Lower lobe of right lung (tissue), 2 donors: ENCODE results near the gene DAZAP1. TPM values are rescaled to one million over a fixed set of nuclear protein-coding genes. Genes with fewer than 3 reads are reported as not detected.

Experiments
- ATAC-seq, 2 donors: fragments of 200-7000 bp; cut with Tn5 transposase; one replicate each; pipeline ENCODE4 v1.9.1; 2020 to 2022; ENCODE audit warnings: mild to moderate bottlenecking in 2 of 2, moderate library complexity in 2 of 2
- DNase-seq: peaks from one replicate; pipeline ENCODE4 v3.0.0-alpha.2; 2020
- H3K27ac ChIP-seq: fragments of 200-600 bp; one replicate; pipeline ENCODE4 v1.8.0; 2022
- H3K27me3 ChIP-seq: fragments of 200-600 bp; one replicate; pipeline ENCODE4 v1.8.0; 2022; ENCODE audit warnings: low read depth
- H3K36me3 ChIP-seq: fragments of 200-600 bp; one replicate; pipeline ENCODE4 v1.8.0; 2022; ENCODE audit warnings: mild to moderate bottlenecking
- H3K4me1 ChIP-seq: fragments of 200-600 bp; one replicate; pipeline ENCODE4 v1.8.0; 2022
- H3K4me3 ChIP-seq: fragments of 200-600 bp; one replicate; pipeline ENCODE4 v1.8.0; 2022; ENCODE audit warnings: mild to moderate bottlenecking
- H3K9me3 ChIP-seq: fragments of 200-600 bp; one replicate; pipeline ENCODE4 v1.8.0; 2022
- CTCF ChIP-seq: fragments of 200-600 bp; IDR thresholded peaks from one replicate; pipeline ENCODE4 v1.8.0; 2022; ENCODE audit warnings: antibody characterized with exemption, mild to moderate bottlenecking
- intact Hi-C: fragments of 100-400 bp; cut with DNase I; formaldehyde crosslinking; loops from one replicate; pipeline ENCODE4 v1.11.0; 2022
- total RNA-seq: library from RNA; stranded (reverse); fragmentation: NEBNext Ultra II Directional; extraction: Animal tissue kit (Norgen Biotek cat#: 25700); gene quantifications from one replicate; pipeline ENCODE4 v1.2.1, GENCODE V29; 2021
- donor health status: DM: no; HTN: yes; CAD: no; lungs with severe emphysema.

Gene DAZAP1
- total RNA-seq, 1 donor from 2014 or later: 89.4 TPM

GRCh38 chr19:1401889-1402217 is 5.5 kb upstream of the DAZAP1 start:
- DNase-seq (no peak), ATAC-seq (no peak)
- no peaks in the 10 kb centered on the region for H3K36me3 ChIP-seq
- H3K27me3 ChIP-seq: peaks cover 29% of the 10 kb centered on the region
- no peaks in the 10 kb centered on the region for H3K9me3 ChIP-seq
- no peak for TF ChIP-seq CTCF
- no peak overlapping the region for H3K27ac ChIP-seq
- intact Hi-C loops: no loop called here
- peak overlapping the region; percentile 71 for H3K4me3 ChIP-seq
- peaks cover 33% of the 10 kb centered on the region for H3K4me1 ChIP-seq

GRCh38 chr19:1402411-1403070 is 4.8 kb upstream of the DAZAP1 start:
- intact Hi-C loops: no loop called here
- DNase-seq (no peak), ATAC-seq (no peak)
- Histone ChIP-seq H3K4me3 (no peak overlapping the region), H3K9me3 (no peaks in the 10 kb centered on the region), H3K27ac (no peak overlapping the region), H3K4me1 (peaks cover 33% of the 10 kb centered on the region), H3K27me3 (peaks cover 29% of the 10 kb centered on the region), H3K36me3 (no peaks in the 10 kb centered on the region)
- TF ChIP-seq CTCF: no peak

GRCh38 chr19:1406774-1407527 is 435 bp upstream of the DAZAP1 start:
- peaks cover 50% of the 10 kb centered on the region for H3K4me1 ChIP-seq
- peak; percentile 92 to 95 for ATAC-seq
- intact Hi-C loops: no loop called here

GRCh38 chr19:1408300-1409203 is 1.2 kb downstream of the DAZAP1 start:
- ATAC-seq (peak; percentile 36 to 48), DNase-seq (peak; percentile 79)
- TF ChIP-seq CTCF: no peak
- H3K27ac ChIP-seq: peak overlapping the region; percentile 97
- H3K9me3 ChIP-seq: no peaks in the 10 kb centered on the region
- H3K27me3 ChIP-seq: no peaks in the 10 kb centered on the region
- H3K4me3 ChIP-seq: peak overlapping the region; percentile 95
- intact Hi-C loops: no loop called here
- peaks cover 27% of the 10 kb centered on the region for H3K36me3 ChIP-seq
- H3K4me1 ChIP-seq: peaks cover 56% of the 10 kb centered on the region

More at GRCh38 chr19:1406774-1407527, 435 bp upstream of the DAZAP1 start:
- Histone ChIP-seq H3K9me3 (no peaks in the 10 kb centered on the region), H3K36me3 (peaks cover 17% of the 10 kb centered on the region), H3K4me3 (peak overlapping the region; percentile 58), H3K27me3 (peaks cover 13% of the 10 kb centered on the region), H3K27ac (peak overlapping the region; percentile 41)
- peak; percentile 100 for DNase-seq
- peak; percentile 42 for TF ChIP-seq CTCF

GRCh38 chr19:1409204-1410005 is 2.0 kb downstream of the DAZAP1 start:
- TF ChIP-seq CTCF: no peak
- Histone ChIP-seq H3K4me3 (peak overlapping the region; percentile 95), H3K27me3 (no peaks in the 10 kb centered on the region), H3K27ac (peak overlapping the region; percentile 97), H3K4me1 (peaks cover 64% of the 10 kb centered on the region), H3K36me3 (peaks cover 29% of the 10 kb centered on the region), H3K9me3 (no peaks in the 10 kb centered on the region)
- DNase-seq: no peak
- ATAC-seq: no peak
- intact Hi-C loops: no loop called here
